Stimulated activated naive CD4-positive, alpha-beta T cell treated with Interleukin-2 at 50 U/mL for 16 hours (primary cell): ENCODE data around the gene JOSD2.

ENCODE experiments used
- DNase-seq: peaks from one replicate; lab custom pipeline; 2025; lab: John Stamatoyannopoulos, UW

JOSD2 gene

GRCh38 chr19:50512999-50513745, 2.2 kb upstream of the JOSD2 start:
- DNase-seq: no peak

GRCh38 chr19:50512112-50512998, 1.4 kb upstream of the JOSD2 start:
- DNase-seq: no peak

- no peak for DNase-seq
These were observed 307 bp downstream of the JOSD2 start for GRCh38 chr19:50510700-50511068.

GRCh38 chr19:50510121-50510670, 795 bp downstream of the JOSD2 start:
- DNase-seq: no peak

- DNase-seq: no peak
These were observed 1.6 kb downstream of the JOSD2 start for GRCh38 chr19:50509366-50509765.

GRCh38 chr19:50508843-50509190, 2.2 kb downstream of the JOSD2 start:
- no peak for DNase-seq

- no peak for DNase-seq
These were observed 3.6 kb downstream of the JOSD2 start for GRCh38 chr19:50507376-50507775.

- DNase-seq: no peak
These were observed 4.3 kb downstream of the JOSD2 start for GRCh38 chr19:50506700-50507099.

GRCh38 chr19:50505856-50506611, 5.0 kb downstream of the JOSD2 start:
- DNase-seq: no peak

- DNase-seq: no peak
These were observed 9.2 kb downstream of the JOSD2 start for GRCh38 chr19:50501568-50502475.

- no peak for DNase-seq
These were observed 9.8 kb downstream of the JOSD2 start for GRCh38 chr19:50501186-50501567.

GRCh38 chr19:50500753-50501151, 10.2 kb downstream of the JOSD2 start:
- DNase-seq: no peak

- no peak for DNase-seq
These were observed 10.8 kb downstream of the JOSD2 start for GRCh38 chr19:50500060-50500752.

GRCh38 chr19:50498219-50499056, 12.6 kb downstream of the JOSD2 start:
- DNase-seq: no peak

GRCh38 chr19:50497022-50497405, 14.0 kb downstream of the JOSD2 start:
- DNase-seq: no peak

GRCh38 chr19:50496189-50497021, 14.6 kb downstream of the JOSD2 start:
- DNase-seq: no peak

- DNase-seq: no peak
These were observed 15.9 kb downstream of the JOSD2 start for GRCh38 chr19:50495020-50495531.

GRCh38 chr19:50494186-50495019, 16.6 kb downstream of the JOSD2 start:
- DNase-seq: no peak
